Karpas-422 (cell line): ENCODE results near the gene DIP2B. TPM values are rescaled to one million over a fixed set of nuclear protein-coding genes. Genes with fewer than 3 reads are reported as not detected.

Source experiments
- DNase-seq: peaks from one replicate; pipeline ENCODE4 v3.0.0-alpha.2; 2015
- H2AFZ ChIP-seq: fragments of 200-600 bp; sonication (generic); 2 replicates; pipeline ENCODE4 v1.6.1; 2014; ENCODE audit warnings: antibody characterized with exemption, low read length, mixed read lengths
- H3K27ac ChIP-seq: fragments of 200-600 bp; sonication (generic); 2 replicates; pipeline ENCODE4 v1.5.1; 2014; ENCODE audit warnings: mild to moderate bottlenecking, low read length, moderate library complexity
- H3K27me3 ChIP-seq: fragments of 200-600 bp; sonication (generic); 2 replicates; pipeline ENCODE4 v1.6.1; 2014; ENCODE audit warnings: low read length, mixed read lengths
- H3K36me3 ChIP-seq: fragments of 200-600 bp; sonication (generic); 2 replicates; pipeline ENCODE4 v1.6.1; 2014; ENCODE audit warnings: low read length, mixed read lengths; ENCODE audit not compliant: insufficient read depth
- H3K4me1 ChIP-seq: fragments of 200-600 bp; sonication (generic); 2 replicates; pipeline ENCODE4 v1.6.1; 2014; ENCODE audit warnings: mild to moderate bottlenecking, low read length, mixed read lengths
- H3K4me2 ChIP-seq: fragments of 200-600 bp; sonication (generic); 2 replicates; pipeline ENCODE4 v1.6.1; 2014; ENCODE audit warnings: low read length, low read depth, mild to moderate bottlenecking; ENCODE audit not compliant: poor library complexity, severe bottlenecking
- H3K4me3 ChIP-seq: fragments of 200-600 bp; sonication (generic); 2 replicates; pipeline ENCODE4 v1.5.1; 2014; ENCODE audit warnings: mild to moderate bottlenecking, antibody characterized with exemption, low read length, mixed read lengths
- H3K79me2 ChIP-seq: fragments of 200-600 bp; sonication (generic); 2 replicates; pipeline ENCODE4 v1.6.1; 2014; ENCODE audit warnings: mild to moderate bottlenecking, low read length, mixed read lengths
- H3K9ac ChIP-seq: fragments of 200-600 bp; sonication (generic); 2 replicates; pipeline ENCODE4 v1.6.0; 2014; ENCODE audit warnings: low read length
- H3K9me2 ChIP-seq: fragments of 200-600 bp; sonication (generic), shearing (Covaris generic); replicated peaks from 2 replicates; pipeline ENCODE4 v1.6.0; 2014; ENCODE audit warnings: mild to moderate bottlenecking, low read length, moderate library complexity; ENCODE audit not compliant: insufficient read depth
- H3K9me3 ChIP-seq: fragments of 300-700, 200-600 bp; sonication (generic); 2 replicates; pipeline ENCODE4 v1.6.1; 2014; ENCODE audit warnings: low read length, mixed read lengths
- H4K20me1 ChIP-seq: fragments of 200-600 bp; sonication (generic); 2 replicates; pipeline ENCODE4 v1.6.1; 2014; ENCODE audit warnings: mild to moderate bottlenecking, antibody characterized with exemption, low read length, low read depth; ENCODE audit not compliant: insufficient read depth
- total RNA-seq: library from RNA; depleted of rRNA; stranded (reverse); fragments of >200 nt; shearing (Covaris generic); gene quantifications from 2 replicates; pipeline ENCODE4 v1.2.3, GENCODE V29; 2014; ENCODE audit warnings: low replicate concordance

The DIP2B gene
- total RNA-seq, 1 experiment from 2014 or later = 37.5 TPM

GRCh38 chr12:50567926-50568325 is 63.1 kb downstream of the DIP2B start:
- no peak overlapping the region for H3K9ac ChIP-seq
- H3K27me3 ChIP-seq = no peaks in the 10 kb centered on the region
- no peak overlapping the region for H3K4me3 ChIP-seq
- no peak overlapping the region for H2AFZ ChIP-seq
- no peaks in the 10 kb centered on the region for H3K9me2 ChIP-seq
- H3K79me2 ChIP-seq = peaks cover 96% of the 10 kb centered on the region
- H4K20me1 ChIP-seq = no peaks in the 10 kb centered on the region
- DNase-seq = no peak
- no peak overlapping the region for H3K27ac ChIP-seq
- peaks cover 44% of the 10 kb centered on the region for H3K4me1 ChIP-seq
- H3K4me2 ChIP-seq = no peak overlapping the region
- H3K36me3 ChIP-seq = no peaks in the 10 kb centered on the region
- no peaks in the 10 kb centered on the region for H3K9me3 ChIP-seq

- Histone ChIP-seq H3K9ac (no peak overlapping the region), H4K20me1 (no peaks in the 10 kb centered on the region), H3K4me1 (peaks cover 44% of the 10 kb centered on the region), H3K9me2 (no peaks in the 10 kb centered on the region), H3K9me3 (no peaks in the 10 kb centered on the region), H2AFZ (no peak overlapping the region), H3K4me2 (no peak overlapping the region), H3K36me3 (no peaks in the 10 kb centered on the region), H3K4me3 (no peak overlapping the region), H3K27ac (no peak overlapping the region), H3K79me2 (peaks cover 96% of the 10 kb centered on the region), H3K27me3 (no peaks in the 10 kb centered on the region)
- no peak for DNase-seq
These were observed 63.7 kb downstream of the DIP2B start for GRCh38 chr12:50568338-50569091.

DNA sequence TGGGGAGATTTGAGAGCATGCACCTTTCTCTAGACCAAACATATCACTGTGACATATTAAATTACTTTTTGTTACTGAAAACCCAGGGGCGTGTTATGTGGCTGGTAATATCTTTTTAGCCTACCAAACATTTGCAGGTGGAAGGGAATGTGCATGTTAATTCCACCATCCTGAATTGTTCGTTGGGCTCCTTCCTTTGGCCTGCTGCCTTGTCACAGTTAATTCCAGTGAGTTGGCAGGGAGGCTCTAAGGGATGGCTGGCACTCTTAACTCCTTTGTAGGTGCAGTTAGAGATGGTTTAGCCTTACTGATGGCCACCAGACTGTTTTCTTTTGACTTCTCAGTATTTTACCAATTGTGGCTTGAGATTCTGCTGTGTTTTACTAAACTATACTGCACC is 64.5 kb downstream of the DIP2B start:
- no peaks in the 10 kb centered on the region for H3K27me3 ChIP-seq
- no peaks in the 10 kb centered on the region for H3K36me3 ChIP-seq
- peaks cover 39% of the 10 kb centered on the region for H3K4me1 ChIP-seq
- H4K20me1 ChIP-seq = no peaks in the 10 kb centered on the region
- peaks cover 96% of the 10 kb centered on the region for H3K79me2 ChIP-seq
- no peak overlapping the region for H3K4me2 ChIP-seq
- H3K9me2 ChIP-seq = no peaks in the 10 kb centered on the region
- no peak overlapping the region for H2AFZ ChIP-seq
- H3K9ac ChIP-seq = no peak overlapping the region
- no peaks in the 10 kb centered on the region for H3K9me3 ChIP-seq
- no peak overlapping the region for H3K4me3 ChIP-seq
- no peak overlapping the region for H3K27ac ChIP-seq
- no peak for DNase-seq

GRCh38 chr12:50569876-50570275 is 65.1 kb downstream of the DIP2B start:
- no peaks in the 10 kb centered on the region for H3K27me3 ChIP-seq
- peaks cover 33% of the 10 kb centered on the region for H3K4me1 ChIP-seq
- no peaks in the 10 kb centered on the region for H3K9me3 ChIP-seq
- no peak overlapping the region for H2AFZ ChIP-seq
- H4K20me1 ChIP-seq = no peaks in the 10 kb centered on the region
- DNase-seq = no peak
- no peaks in the 10 kb centered on the region for H3K36me3 ChIP-seq
- H3K27ac ChIP-seq = no peak overlapping the region
- H3K9ac ChIP-seq = no peak overlapping the region
- H3K4me2 ChIP-seq = no peak overlapping the region
- no peaks in the 10 kb centered on the region for H3K9me2 ChIP-seq
- H3K79me2 ChIP-seq = peaks cover 96% of the 10 kb centered on the region
- H3K4me3 ChIP-seq = no peak overlapping the region

- peak overlapping the region; percentile 10 for H3K4me2 ChIP-seq
- H3K27me3 ChIP-seq = no peaks in the 10 kb centered on the region
- H3K9me3 ChIP-seq = no peaks in the 10 kb centered on the region
- H3K4me3 ChIP-seq = no peak overlapping the region
- H3K9me2 ChIP-seq = no peaks in the 10 kb centered on the region
- H3K36me3 ChIP-seq = no peaks in the 10 kb centered on the region
- H3K27ac ChIP-seq = peak overlapping the region; percentile 8; the same call in 1 of the 2 replicates
- H3K79me2 ChIP-seq = peaks cover 94% of the 10 kb centered on the region
- no peak overlapping the region for H3K9ac ChIP-seq
- peaks cover 23% of the 10 kb centered on the region for H3K4me1 ChIP-seq
- no peaks in the 10 kb centered on the region for H4K20me1 ChIP-seq
- DNase-seq = no peak
- no peak overlapping the region for H2AFZ ChIP-seq
These were observed 67.0 kb downstream of the DIP2B start for GRCh38 chr12:50571786-50572185.

GRCh38 chr12:50572287-50572686 is 67.5 kb downstream of the DIP2B start:
- peak overlapping the region; percentile 10 for H3K4me2 ChIP-seq
- peaks cover 93% of the 10 kb centered on the region for H3K79me2 ChIP-seq

GRCh38 chr12:50572760-50573159 is 68.0 kb downstream of the DIP2B start:
- Histone ChIP-seq H3K4me2 (peak overlapping the region; percentile 10), H2AFZ (no peak overlapping the region), H3K27ac (peak overlapping the region; percentile 8), H3K9me2 (no peaks in the 10 kb centered on the region), H3K4me3 (no peak overlapping the region), H3K4me1 (peaks cover 23% of the 10 kb centered on the region), H3K36me3 (no peaks in the 10 kb centered on the region), H3K79me2 (peaks cover 91% of the 10 kb centered on the region), H4K20me1 (no peaks in the 10 kb centered on the region), H3K9me3 (no peaks in the 10 kb centered on the region), H3K27me3 (no peaks in the 10 kb centered on the region), H3K9ac (no peak overlapping the region)
- no peak for DNase-seq

More at GRCh38 chr12:50572287-50572686, 67.5 kb downstream of the DIP2B start:
- Histone ChIP-seq H3K9ac (no peak overlapping the region), H4K20me1 (no peaks in the 10 kb centered on the region), H3K9me2 (no peaks in the 10 kb centered on the region), H3K27ac (peak overlapping the region; percentile 8), H3K36me3 (no peaks in the 10 kb centered on the region), H3K9me3 (no peaks in the 10 kb centered on the region), H3K4me1 (peaks cover 23% of the 10 kb centered on the region), H3K27me3 (no peaks in the 10 kb centered on the region), H2AFZ (no peak overlapping the region), H3K4me3 (no peak overlapping the region)
- DNase-seq = peak; percentile 66

DNA sequence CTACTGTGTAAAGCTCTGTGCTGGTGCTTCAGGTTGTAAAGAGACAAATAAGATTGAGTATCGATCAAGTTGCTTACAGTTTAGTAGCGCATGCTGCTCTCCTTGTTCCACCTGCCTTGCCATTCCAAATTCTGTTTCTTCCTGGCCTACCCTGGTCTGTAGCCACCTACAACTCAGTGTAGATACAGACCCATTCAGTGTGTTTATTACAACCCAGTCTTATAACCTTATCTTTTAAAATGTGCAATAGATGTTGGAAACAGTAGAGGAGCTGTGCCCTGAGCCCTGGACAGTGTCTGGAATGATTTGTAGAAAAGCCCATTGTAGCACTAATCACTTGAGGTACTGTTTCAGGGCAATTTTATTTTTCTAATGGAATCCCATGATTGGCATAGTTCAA is 68.5 kb downstream of the DIP2B start:
- Histone ChIP-seq H3K27ac (no peak overlapping the region), H3K79me2 (peaks cover 91% of the 10 kb centered on the region), H3K4me2 (no peak overlapping the region), H3K9me2 (no peaks in the 10 kb centered on the region), H3K9ac (no peak overlapping the region), H3K4me3 (no peak overlapping the region), H3K36me3 (no peaks in the 10 kb centered on the region), H3K27me3 (no peaks in the 10 kb centered on the region), H3K9me3 (no peaks in the 10 kb centered on the region), H3K4me1 (peaks cover 23% of the 10 kb centered on the region), H2AFZ (no peak overlapping the region), H4K20me1 (no peaks in the 10 kb centered on the region)
- DNase-seq = no peak
